HepG2 (cell line): ENCODE measurements around the gene HOMEZ. TPM values are rescaled to one million over a fixed set of nuclear protein-coding genes. Genes with fewer than 3 reads are reported as not detected.
A peak's percentile ranks its signal among the peaks of the same experiment; 100 is the strongest.

Experiments
- ATAC-seq: fragments of 200-7000 bp; cut with Tn5 transposase; 3 replicates; pipeline ENCODE4 v1.9.1; 2020; ENCODE audit warnings: mild to moderate bottlenecking, moderate library complexity
- BruUV-seq: library from RNA; stranded (reverse); fragments of 400-500 nt; replicated peaks from 2 replicates; lab custom pipeline; 2021; lab: Mats Ljungman, UMichigan
- CTCF ChIA-PET: fragments of 300-600 bp; formaldehyde crosslinking; extraction: SDS; loops from one replicate; lab custom pipeline; 2021; ENCODE audit warnings: low total read pairs, inconsistent platforms, low intra/inter-chr PET ratio; lab: Yijun Ruan, JAX
- POLR2A ChIA-PET: fragments of 350-600 bp; sonication (Branson Sonifier 250); formaldehyde crosslinking; loops from one replicate; lab custom pipeline; 2020; ENCODE audit warnings: antibody characterized with exemption, inconsistent platforms; lab: Yijun Ruan, JAX
- DNase-seq: peaks from one replicate; pipeline ENCODE4 v3.0.0-alpha.2; 2015; ENCODE audit warnings: low spot score
- FAIRE-seq: peaks from 3 replicates; lab custom pipeline; 2011; peaks lifted over from hg19 to GRCh38; lab: Jason Lieb, UNC
- H2AFZ ChIP-seq: one replicate; pipeline ENCODE4 v1.6.1; 2011; ENCODE audit warnings: low read length, inconsistent platforms
- H3K27ac ChIP-seq: fragments of 300-600 bp; 3 replicates; pipeline ENCODE4 v1.8.0; 2011; ENCODE audit warnings: mixed run types, mild to moderate bottlenecking, mixed read lengths, low read length, inconsistent platforms; ENCODE audit not compliant: insufficient read depth; ENCODE audit errors: extremely low read length
- H3K27me3 ChIP-seq, 2 experiments: fragments of 200-600 bp in 1 of 2; 2 replicates in 1 of 2; 3 replicates in 1 of 2; pipeline versions ENCODE4 v1.6.0 to v1.8.0; 2011; ENCODE audit warnings: low read length in 2 of 2, mild to moderate bottlenecking in 2 of 2, moderate library complexity in 2 of 2, inconsistent platforms in 1 of 2; ENCODE audit not compliant: insufficient read depth in 2 of 2, control insufficient read depth in 1 of 2
- H3K36me3 ChIP-seq, 2 experiments: fragments of 200-600 bp in 1 of 2; replicated peaks in 1 of 2; 2 replicates in 1 of 2; 3 replicates in 1 of 2; pipeline versions ENCODE4 v1.5.1 to v1.8.0; 2011; ENCODE audit warnings: low read length in 2 of 2, inconsistent platforms in 1 of 2; ENCODE audit not compliant: insufficient read depth in 2 of 2, control insufficient read depth in 1 of 2
- H3K4me1 ChIP-seq: 2 replicates; pipeline ENCODE4 v1.5.1; 2012; ENCODE audit warnings: low read length, inconsistent platforms; ENCODE audit not compliant: insufficient read depth
- H3K4me2 ChIP-seq: 2 replicates; pipeline ENCODE4 v1.6.0; 2011; ENCODE audit warnings: low read depth, low read length, inconsistent platforms
- H3K4me3 ChIP-seq, 3 experiments: fragments of 200-600 bp in 1 of 3; sonication (generic), shearing (Covaris generic) in 1 of 3; replicated peaks in 1 of 3; 2 replicates each; pipeline ENCODE4 v1.5.1; 2011 to 2016; ENCODE audit warnings: low read length in 3 of 3, inconsistent platforms in 2 of 3, low read depth in 2 of 3, mild to moderate bottlenecking in 2 of 3, control low read depth in 1 of 3, mixed read lengths in 1 of 3; ENCODE audit not compliant: insufficient read depth in 1 of 3
- H3K79me2 ChIP-seq: one replicate; pipeline ENCODE4 v1.6.1; 2011; ENCODE audit warnings: low read length, inconsistent platforms; ENCODE audit not compliant: insufficient read depth
- H3K9ac ChIP-seq: 2 replicates; pipeline ENCODE4 v1.6.0; 2011; ENCODE audit warnings: mild to moderate bottlenecking, low read depth, low read length, inconsistent platforms; ENCODE audit not compliant: insufficient read depth
- H3K9me3 ChIP-seq: 2 replicates; pipeline ENCODE4 v1.5.1; 2012; ENCODE audit warnings: mild to moderate bottlenecking, low read length
- H4K20me1 ChIP-seq: 2 replicates; pipeline ENCODE4 v1.6.0; 2011; ENCODE audit warnings: inconsistent platforms, mild to moderate bottlenecking, low read length, moderate library complexity; ENCODE audit not compliant: insufficient read depth
- DPF2 ChIP-seq: sonication (generic); formaldehyde crosslinking; IDR thresholded peaks from 2 replicates; pipeline ENCODE4 v1.4.0; 2020; ENCODE audit warnings: mild to moderate bottlenecking, low read depth, missing genetic modification reagents, borderline replicate concordance
- JUND ChIP-seq: sonication (generic); formaldehyde crosslinking; IDR thresholded peaks from 2 replicates; pipeline ENCODE4 v1.8.0; 2022; ENCODE audit warnings: mild to moderate bottlenecking, missing genetic modification reagents
- MAFF ChIP-seq: IDR thresholded peaks from 2 replicates; pipeline ENCODE4 v1.6.1; 2011; ENCODE audit warnings: low read depth, low read length, improper control_type of control experiment
- MAFK ChIP-seq, 2 experiments: IDR thresholded peaks in 1 of 2; conservative IDR thresholded peaks in 1 of 2; 2 replicates each; pipeline ENCODE4 v1.6.1; 2011; ENCODE audit warnings: improper control_type of control experiment in 2 of 2, low read length in 2 of 2
- MEF2D ChIP-seq: sonication (generic); formaldehyde crosslinking; IDR thresholded peaks from 2 replicates; pipeline ENCODE4 v1.5.1; 2020; ENCODE audit warnings: mild to moderate bottlenecking, missing genetic modification reagents
- PRDM4 ChIP-seq: sonication (generic); formaldehyde crosslinking; IDR thresholded peaks from 2 replicates; pipeline ENCODE4 v1.9.0; 2021; ENCODE audit warnings: missing genetic modification reagents, borderline replicate concordance
- RFX1 ChIP-seq: fragments of 450-650 bp; IDR thresholded peaks from 2 replicates; pipeline ENCODE4 v1.6.1; 2017
- STAT6 ChIP-seq: sonication (generic); formaldehyde crosslinking; IDR thresholded peaks from 2 replicates; pipeline ENCODE4 v1.4.0; 2020; ENCODE audit warnings: missing genetic modification reagents, mild to moderate bottlenecking, borderline replicate concordance
- ZNF234 ChIP-seq: sonication (generic); formaldehyde crosslinking; conservative IDR thresholded peaks from 2 replicates; pipeline ENCODE4 v1.5.1; 2020; ENCODE audit warnings: mild to moderate bottlenecking, missing genetic modification reagents
- ZNF441 ChIP-seq: sonication (generic); formaldehyde crosslinking; IDR thresholded peaks from 2 replicates; pipeline ENCODE4 v1.7.0; 2021; ENCODE audit warnings: missing genetic modification reagents, borderline replicate concordance
- WGBS: methylation state at CpG from one replicate; pipeline ENCODE4 v1.1.6; 2017; ENCODE audit warnings: low lambda C conversion rate; 5-methylcytosine and 5-hydroxymethylcytosine counted together
- in situ Hi-C: cut with HindIII; loops from 2 replicates; pipeline ENCODE4 v1.10.0; 2017; ENCODE audit warnings: low pct_unique_long_range_greater_than_20kb; ENCODE audit not compliant: extremely low pct_ligation_motif_present
- intact Hi-C: fragments of 100-400 bp; cut with micrococcal nuclease; formaldehyde crosslinking; loops from one replicate; pipeline ENCODE4 v1.10.0; 2022; ENCODE audit not compliant: unreplicated experiment
- polyA plus RNA-seq, 8 experiments: library from polyadenylated mRNA; depleted of rRNA in 3 of 8; stranded (reverse) in 7 of 8; unstranded in 1 of 8; fragments of >200 nt; fragmentation: Illumina TruSeq in 4 of 8; extraction: Trizol in 4 of 8; gene quantifications; 2 replicates each; pipeline versions ENCODE4 v1.2.1 to v1.2.3, GENCODE V29; 2011 to 2016; ENCODE audit warnings: low read depth in 4 of 8, missing spikeins in 1 of 8, mixed read lengths in 1 of 8; ENCODE audit not compliant: insufficient read depth in 1 of 8
- total RNA-seq, 5 experiments: library from RNA; depleted of rRNA; stranded (reverse); fragments of >200 nt; fragmentation: Illumina TruSeq; extraction: Trizol; gene quantifications; 2 replicates each; pipeline ENCODE4 v1.2.3, GENCODE V29; 2016; ENCODE audit warnings: low read depth in 1 of 5

Gene HOMEZ
- total and polyA plus RNA-seq, 2 of the 13 experiments (the other 11 are each of a cell fraction or from before 2014, with no cell fraction given), result 14.5 to 31.8 TPM

- ChIA-PET CTCF (no interaction called here), POLR2A (interaction anchor here (1.6 to 2.3 kb wide), 2 partner anchors 14 to 17 kb away, joined by 3 to 7 read pairs; partner anchors contain the start of gene HOMEZ)
- in situ Hi-C loops (no loop called here), intact Hi-C loops (loop anchor here (5.0 kb wide), 1 partner anchor 288 kb away; the partner anchor contains the start of gene THTPA)
- DNase-seq (no peak), ATAC-seq (peak; percentile 20; the same call in 1 of the 3 replicates), FAIRE-seq (no peak)
- Histone ChIP-seq H3K9me3 (no peaks in the 10 kb centered on the region), H3K9ac (no peak overlapping the region), H3K4me3 (no peak overlapping the region), H3K4me2 (no peak overlapping the region), H4K20me1 (no peaks in the 10 kb centered on the region), H3K36me3 (no peaks in the 10 kb centered on the region), H3K4me1 (no peaks in the 10 kb centered on the region), H2AFZ (no peak overlapping the region), H3K27me3 (peaks cover 0 to 8% of the 10 kb centered on the region in 2 experiments; a peak in 1 of 5 replicates), H3K27ac (no peak overlapping the region), H3K79me2 (no peaks in the 10 kb centered on the region)
- BruUV-seq, result no TSS peak
- TF ChIP-seq ZNF234 (CRISPR knock-in tag) (no peak), JUND (CRISPR knock-in tag) (no peak), ZNF441 (peak; percentile 66; the same call in 1 of the 2 replicates), STAT6 (CRISPR knock-in tag) (no peak), MEF2D (0 out of 2 replicates have a peak, but pooled peaks have one; percentile 21), MAFF (0 out of 2 replicates have a peak, but pooled peaks have one; percentile 27), DPF2 (no peak), MAFK (conservative IDR thresholded peaks at IDR 0.05 in 1 of 2, IDR thresholded peaks at IDR 0.05 in 1 of 2; ENCODE audit: low read length in 2 of 2) (peak; percentile 64 to 71), PRDM4 (CRISPR knock-in tag) (no peak), RFX1 (no peak)
- WGBS, result 44% methylated on average over 7 of the region's 7 CpGs
Measured at GRCh38 chr14:23269193-23269592, 16.7 kb downstream of the HOMEZ start.
